Measurements from ENCODE around the gene TAF12.
"Not testable (repeated sequence)": the region's sequence is repeated elsewhere in the genome, so short reads cannot be mapped to it uniquely, and the experiment has no call there.

TAF12 gene

GRCh38 chr1:28642847-28643635, at the start of gene TAF12:
TSS of gene TAF12 (minus strand) at chr1:28643067. CDS start at chr1:28622081, 20,986 bp downstream.
- peak; percentile 74 to 89 (median 82) for DNase-seq

GRCh38 chr1:28691627-28692026, 48.8 kb upstream of the TAF12 start:
- not testable (repeated sequence) for DNase-seq

- DNase-seq, result no peak
These were observed 42.1 kb upstream of the TAF12 start for GRCh38 chr1:28684937-28685336.

- no peak for DNase-seq
These were observed 40.0 kb upstream of the TAF12 start for GRCh38 chr1:28682840-28683239.

GRCh38 chr1:28680151-28680550, 37.3 kb upstream of the TAF12 start:
- DNase-seq, result no peak

GRCh38 chr1:28675924-28676257, 33.0 kb upstream of the TAF12 start:
- DNase-seq, result no peak

GRCh38 chr1:28672971-28673370, 30.1 kb upstream of the TAF12 start:
- DNase-seq, result not testable (repeated sequence)

- no peak for DNase-seq
These were observed 28.4 kb upstream of the TAF12 start for GRCh38 chr1:28671254-28671780.

- peak in 3 of 4 experiments; percentile 45 to 81 (median 68) for DNase-seq
These were observed 26.3 kb upstream of the TAF12 start for GRCh38 chr1:28668956-28669723.

- DNase-seq, result peak; percentile 47 to 81 (median 70)
These were observed 25.5 kb upstream of the TAF12 start, which contains the start of gene GMEB1 for GRCh38 chr1:28668191-28668955. TSS of gene GMEB1 (plus strand) at chr1:28668784. CDS start at chr1:28683613, 14,829 bp downstream.

GRCh38 chr1:28666806-28667205, 23.9 kb upstream of the TAF12 start:
- DNase-seq, result no peak

- no peak for DNase-seq
These were observed 21.1 kb upstream of the TAF12 start for GRCh38 chr1:28663871-28664470.

- no peak for DNase-seq
These were observed 13.5 kb upstream of the TAF12 start for GRCh38 chr1:28656335-28656734.

GRCh38 chr1:28655448-28656311, 12.8 kb upstream of the TAF12 start:
- not testable (repeated sequence) for DNase-seq

GRCh38 chr1:28653870-28654269, 11.0 kb upstream of the TAF12 start:
- not testable (repeated sequence) for DNase-seq

- DNase-seq, result not testable (repeated sequence)
These were observed 10.2 kb upstream of the TAF12 start for GRCh38 chr1:28653063-28653462.

GRCh38 chr1:28648474-28649198, 5.8 kb upstream of the TAF12 start, which contains the start of gene RNU11:
TSS of gene RNU11 (plus strand) at chr1:28648600.
- peak; percentile 70 to 89 (median 77) for DNase-seq

GRCh38 chr1:28648008-28648473, 5.2 kb upstream of the TAF12 start:
- peak; percentile 57 to 81 (median 64) for DNase-seq

- no peak for DNase-seq
These were observed 3.2 kb upstream of the TAF12 start for GRCh38 chr1:28646040-28646439.

GRCh38 chr1:28645406-28645805, 2.5 kb upstream of the TAF12 start:
- DNase-seq, result not testable (repeated sequence)
